ENCODE measurements around the gene OR10K2. TPM values are rescaled to one million over a fixed set of nuclear protein-coding genes. Genes with fewer than 3 reads are reported as not detected.
"Not testable (repeated sequence)": the region's sequence is repeated elsewhere in the genome, so short reads cannot be mapped to it uniquely, and the experiment has no call there.

Gene OR10K2
- total and polyA plus RNA-seq, 2 experiments from 2014 or later: not detected

DNA sequence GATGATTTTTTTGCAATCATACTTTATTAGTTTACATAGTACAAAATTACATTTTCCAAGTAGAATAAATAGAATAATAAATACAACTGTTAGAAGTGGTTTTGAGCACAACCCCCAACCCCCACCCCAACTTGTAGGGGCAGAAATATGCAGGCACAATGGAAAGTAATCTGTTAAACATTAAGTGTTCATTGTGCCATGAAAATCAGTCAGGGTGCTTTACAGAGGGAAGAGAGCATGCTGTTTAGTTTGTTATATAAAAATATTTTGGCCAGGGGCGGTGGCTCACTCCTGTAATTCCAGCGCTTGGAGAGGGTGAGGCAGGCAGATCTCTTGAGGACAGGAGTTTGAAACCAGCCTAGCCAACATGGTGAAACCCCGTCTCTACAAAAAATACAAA, 29.4 kb downstream of the OR10K2 start:
- no peaks in the 10 kb centered on the region for H3K4me1 ChIP-seq (ENCODE audit: low read depth)
- no peak for TF ChIP-seq CTCF (IDR thresholded peaks at IDR 0.05; ENCODE audit: low read depth, low read length)
- H3K27me3 ChIP-seq: peaks cover 2% of the 10 kb centered on the region
- no peak overlapping the region for H3K4me3 ChIP-seq
- H3K36me3 ChIP-seq: no peaks in the 10 kb centered on the region
- no peak overlapping the region for H3K27ac ChIP-seq
- no peak for DNase-seq (ENCODE audit: low read depth in 1 of 2, low spot score in 1 of 2)
- no peaks in the 10 kb centered on the region for H3K9me3 ChIP-seq (ENCODE audit: low read depth)

- no peak for TF ChIP-seq CTCF (IDR thresholded peaks at IDR 0.05; ENCODE audit: low read depth, low read length)
- Histone ChIP-seq H3K36me3 (no peaks in the 10 kb centered on the region), H3K4me1 (ENCODE audit: low read depth) (no peaks in the 10 kb centered on the region), H3K27ac (no peak overlapping the region), H3K4me3 (no peak overlapping the region), H3K27me3 (no peaks in the 10 kb centered on the region), H3K9me3 (ENCODE audit: low read depth) (no peaks in the 10 kb centered on the region)
- no peak for DNase-seq (ENCODE audit: low read depth in 1 of 2, low spot score in 1 of 2)
Observed at GRCh38 chr1:158393476-158393875, 32.6 kb downstream of the OR10K2 start.

- Histone ChIP-seq H3K36me3 (no peaks in the 10 kb centered on the region), H3K27me3 (no peaks in the 10 kb centered on the region), H3K27ac (no peak overlapping the region), H3K4me1 (ENCODE audit: low read depth) (no peaks in the 10 kb centered on the region), H3K9me3 (ENCODE audit: low read depth) (no peaks in the 10 kb centered on the region), H3K4me3 (no peak overlapping the region)
- no peak for DNase-seq (ENCODE audit: low read depth in 1 of 2, low spot score in 1 of 2)
- no peak for TF ChIP-seq CTCF (IDR thresholded peaks at IDR 0.05; ENCODE audit: low read depth, low read length)
Observed at GRCh38 chr1:158391099-158391498, 34.9 kb downstream of the OR10K2 start.

DNA sequence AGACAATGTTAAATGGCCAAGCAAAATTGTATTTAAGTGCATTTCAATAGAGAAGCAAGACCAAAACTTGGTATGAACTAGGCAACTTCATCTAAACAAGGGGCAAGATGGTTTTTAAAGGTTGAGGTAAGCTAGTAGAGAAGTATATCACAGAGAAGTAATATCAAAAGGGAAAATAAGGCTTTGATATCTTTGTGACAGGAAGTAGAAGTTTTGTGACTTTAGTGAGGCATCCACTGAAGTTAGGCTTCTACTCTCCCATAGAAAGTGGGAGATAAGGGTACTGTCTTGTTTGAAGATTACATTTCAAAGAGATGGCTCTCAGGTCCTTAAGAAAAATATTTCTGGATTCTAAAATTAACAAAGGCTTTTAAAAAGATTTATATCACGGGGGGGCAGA, 35.7 kb downstream of the OR10K2 start:
- no peak overlapping the region for H3K4me3 ChIP-seq
- no peak for DNase-seq (ENCODE audit: low read depth in 1 of 2, low spot score in 1 of 2)
- H3K9me3 ChIP-seq (ENCODE audit: low read depth): no peaks in the 10 kb centered on the region
- H3K27ac ChIP-seq: no peak overlapping the region
- H3K27me3 ChIP-seq: no peaks in the 10 kb centered on the region
- H3K4me1 ChIP-seq (ENCODE audit: low read depth): no peaks in the 10 kb centered on the region
- H3K36me3 ChIP-seq: no peaks in the 10 kb centered on the region
- TF ChIP-seq CTCF (IDR thresholded peaks at IDR 0.05; ENCODE audit: low read depth, low read length): no peak

- no peak for TF ChIP-seq CTCF (IDR thresholded peaks at IDR 0.05; ENCODE audit: low read depth, low read length)
- no peaks in the 10 kb centered on the region for H3K27me3 ChIP-seq
- H3K36me3 ChIP-seq: no peaks in the 10 kb centered on the region
- H3K4me1 ChIP-seq (ENCODE audit: low read depth): no peaks in the 10 kb centered on the region
- H3K27ac ChIP-seq: no peak overlapping the region
- H3K9me3 ChIP-seq (ENCODE audit: low read depth): no peaks in the 10 kb centered on the region
- DNase-seq (ENCODE audit: low read depth in 1 of 2, low spot score in 1 of 2): no peak
- no peak overlapping the region for H3K4me3 ChIP-seq
Observed at GRCh38 chr1:158374860-158375259, 51.2 kb downstream of the OR10K2 start.

GRCh38 chr1:158374101-158374500, 51.9 kb downstream of the OR10K2 start:
- not testable (repeated sequence) for H3K9me3 ChIP-seq (ENCODE audit: low read depth); DNase-seq (ENCODE audit: low read depth in 1 of 2, low spot score in 1 of 2); H3K27ac ChIP-seq; H3K4me1 ChIP-seq (ENCODE audit: low read depth); H3K36me3 ChIP-seq; H3K27me3 ChIP-seq; H3K4me3 ChIP-seq

All from cardiac muscle cell (in vitro differentiated cells and primary cell).